Measurements from ENCODE around the gene MMP25.

The MMP25 gene

GRCh38 chr16:3045758-3046640, at the start of gene MMP25:
Gene MMP25 (plus strand): TSS chr16:3046561. CDS start chr16:3046918, 357 bp downstream.
- DNase-seq: no peak

DNA sequence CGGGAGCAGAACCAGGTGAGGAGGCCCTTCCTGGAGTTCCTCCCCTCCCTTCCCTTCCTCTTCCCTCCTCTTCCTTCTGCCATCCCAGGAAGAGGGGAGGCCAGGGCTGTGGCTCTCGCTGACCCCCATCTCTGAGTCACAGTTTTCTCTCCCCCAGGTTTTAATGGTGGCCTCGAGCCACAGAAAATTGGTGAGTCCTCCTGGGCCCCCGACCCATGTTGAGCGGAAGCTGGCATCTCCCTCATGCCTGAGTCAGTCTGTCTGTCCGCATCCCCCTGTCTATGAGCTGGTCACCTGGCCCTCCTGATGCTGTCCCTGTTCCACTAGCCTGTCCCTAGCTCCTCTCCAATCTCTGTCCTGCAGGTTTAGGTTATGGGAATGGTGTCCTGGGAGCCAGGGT, 46.4 kb upstream of the MMP25 start:
- DNase-seq: no peak

GRCh38 chr16:3000540-3000939, 45.8 kb upstream of the MMP25 start:
- no peak for DNase-seq

GRCh38 chr16:3001316-3001715, 45.0 kb upstream of the MMP25 start:
- no peak for DNase-seq

DNA sequence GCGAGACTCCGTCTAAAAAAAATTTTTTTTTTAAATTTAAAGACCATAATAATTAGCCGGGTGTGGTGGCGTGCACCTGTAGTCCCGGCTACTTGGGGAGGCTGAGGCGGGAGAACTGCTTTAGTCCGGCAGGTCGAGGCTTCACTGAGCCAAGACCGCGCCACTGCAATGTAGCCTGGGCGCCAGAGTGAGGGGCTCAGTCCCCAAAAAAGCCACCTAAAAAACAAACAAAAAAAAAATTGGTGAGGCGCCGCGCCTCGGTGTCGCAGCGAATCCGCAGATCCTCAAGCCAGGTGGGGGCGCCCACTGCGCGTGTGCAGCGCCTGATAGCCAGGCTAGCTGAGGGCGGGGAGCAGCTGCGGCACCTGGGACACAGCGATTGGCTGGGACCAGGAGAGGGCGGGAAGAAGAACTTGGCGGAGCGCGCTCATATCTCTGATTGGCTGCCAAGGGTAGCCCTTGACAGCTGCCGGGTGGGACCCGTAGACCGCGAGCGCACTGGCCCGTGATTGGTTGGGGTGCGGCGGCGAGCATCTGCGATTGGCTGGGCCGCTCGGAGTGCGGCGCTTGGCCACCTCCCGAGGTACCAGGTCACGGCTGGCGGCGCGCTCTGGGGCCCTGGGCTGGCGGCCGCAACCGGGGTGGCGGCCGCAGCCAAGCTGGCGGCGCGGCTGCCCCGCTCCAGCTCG, 42.6 kb upstream of the MMP25 start:
- peak; percentile 100 for DNase-seq

DNA sequence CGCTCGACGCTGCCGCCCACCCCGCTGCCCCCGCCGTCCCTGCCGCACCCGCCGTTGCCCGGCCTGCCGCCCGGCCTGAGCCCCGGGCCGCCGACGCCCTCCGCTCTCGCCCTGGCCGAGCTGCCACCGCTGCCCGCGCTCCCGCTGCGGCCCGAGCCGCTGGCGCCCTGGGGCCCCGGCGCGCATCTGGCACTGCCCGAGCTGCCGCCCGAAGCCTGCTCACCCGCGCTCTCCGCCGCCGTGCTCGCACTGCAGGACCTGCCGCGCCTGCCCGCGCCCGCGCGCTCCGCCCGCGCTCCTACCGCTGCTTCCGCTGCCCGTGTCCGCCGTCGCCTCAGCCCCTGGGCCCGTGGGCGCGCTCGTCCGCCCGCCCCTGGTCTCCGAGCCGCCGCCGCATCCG, 42.0 kb upstream of the MMP25 start:
- peak; percentile 59 for DNase-seq

DNA sequence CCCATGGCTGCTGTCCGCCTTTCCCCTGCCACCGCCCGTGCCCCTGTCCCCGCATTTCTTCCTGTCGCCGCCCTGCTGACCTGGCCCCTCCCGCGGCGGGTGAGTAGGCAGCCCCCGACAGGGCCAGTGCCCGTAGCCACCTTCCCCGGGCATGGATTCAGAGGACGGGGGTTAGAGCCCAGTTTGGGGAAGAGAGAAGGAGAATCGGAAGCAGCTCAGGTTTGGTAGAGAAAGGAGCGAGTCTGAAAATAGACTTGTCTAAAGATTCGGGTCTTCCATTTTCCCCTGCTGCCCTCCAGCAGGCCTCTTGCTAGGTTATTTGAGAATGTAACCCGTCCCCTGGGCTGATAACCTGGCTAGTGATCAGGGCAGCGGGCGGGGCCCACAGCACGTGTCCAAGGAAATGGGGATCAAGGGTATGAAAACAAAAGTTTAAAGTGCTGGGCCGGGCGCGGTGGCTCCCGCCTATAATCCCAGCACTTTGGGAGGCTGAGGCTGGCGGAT, 41.5 kb upstream of the MMP25 start:
- peak; percentile 63 for DNase-seq

DNA sequence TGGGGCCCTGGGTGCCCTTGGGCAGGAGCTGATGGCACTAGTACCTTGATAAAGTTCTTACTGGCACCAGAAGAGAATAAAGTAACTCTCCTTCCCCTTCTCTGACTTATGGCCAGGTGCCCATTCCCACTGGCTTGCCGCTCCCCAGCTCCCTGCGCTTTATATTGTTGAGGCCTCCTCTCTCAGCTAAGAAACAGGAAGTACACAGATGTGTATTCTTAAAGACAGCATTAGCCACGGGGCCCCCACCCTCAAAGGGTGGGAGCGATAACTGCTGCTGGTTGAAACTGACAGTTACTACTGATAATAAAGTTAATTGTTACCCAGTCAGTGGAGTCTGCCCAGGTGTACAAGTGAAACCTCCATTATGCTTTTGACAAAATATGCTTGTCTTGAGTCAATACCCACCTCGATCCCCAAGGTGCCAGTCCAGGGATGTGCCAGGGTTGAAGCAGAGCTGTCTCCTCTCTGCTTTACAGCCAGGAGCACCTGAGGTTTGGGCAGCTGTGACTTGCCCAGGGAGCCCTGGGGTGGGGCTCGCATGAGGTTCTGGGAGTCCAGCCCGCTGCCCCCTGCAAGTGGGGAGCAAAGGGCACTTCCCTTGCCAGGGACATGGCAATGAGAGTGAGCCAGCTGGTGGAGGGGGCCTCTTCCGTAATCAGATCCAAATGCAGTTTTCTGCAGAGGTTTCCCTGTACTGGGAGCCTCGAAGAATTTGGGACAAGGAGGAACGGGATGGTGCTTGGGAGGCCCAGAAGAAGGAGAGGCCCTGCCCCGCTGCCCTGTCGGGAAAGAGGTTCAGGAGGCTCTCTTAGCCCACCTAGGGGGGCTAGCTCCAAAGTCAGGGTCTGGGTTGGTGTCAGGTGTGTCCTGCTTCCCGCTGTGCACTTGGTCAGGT, 39.1 kb upstream of the MMP25 start:
- DNase-seq: peak; percentile 89

DNA sequence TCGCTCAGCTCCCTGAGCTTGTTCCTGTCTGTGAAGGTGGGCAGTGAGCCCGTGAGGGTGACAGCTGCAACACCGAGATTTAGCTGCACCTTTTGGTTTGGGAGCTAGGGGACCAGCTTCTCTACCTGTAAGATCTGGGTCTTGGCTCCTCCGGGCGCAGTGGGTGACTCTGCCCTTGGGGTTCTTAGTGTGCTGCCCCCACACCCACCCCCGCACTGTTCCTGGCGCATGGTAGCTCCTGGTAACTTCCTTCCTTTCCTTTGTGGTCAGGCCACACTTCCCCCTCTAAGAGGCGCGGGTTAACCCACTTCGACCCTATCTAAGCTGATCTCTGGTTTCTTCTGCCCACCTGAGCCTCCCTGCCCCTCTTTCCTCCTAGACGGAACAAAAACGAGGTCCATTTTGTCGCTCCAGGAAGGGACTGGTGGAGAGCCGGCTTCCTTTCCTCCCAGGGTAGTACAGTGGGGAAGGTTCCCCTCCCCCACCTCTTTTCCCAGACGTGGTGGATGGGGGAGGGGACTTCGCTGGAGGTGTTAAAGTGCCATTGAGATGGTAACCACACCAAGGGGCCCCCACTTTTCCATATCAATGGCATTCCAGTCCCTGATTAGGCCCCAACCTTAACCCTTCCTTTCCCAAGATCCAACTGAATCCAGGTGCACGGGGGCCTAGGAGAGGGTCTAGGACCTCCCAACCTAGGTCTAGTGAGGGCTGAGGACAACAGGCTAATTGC, 38.2 kb upstream of the MMP25 start:
- peak; percentile 79 for DNase-seq

- peak; percentile 41 for DNase-seq
Measured at GRCh38 chr16:3008690-3009037, 37.7 kb upstream of the MMP25 start.

DNA sequence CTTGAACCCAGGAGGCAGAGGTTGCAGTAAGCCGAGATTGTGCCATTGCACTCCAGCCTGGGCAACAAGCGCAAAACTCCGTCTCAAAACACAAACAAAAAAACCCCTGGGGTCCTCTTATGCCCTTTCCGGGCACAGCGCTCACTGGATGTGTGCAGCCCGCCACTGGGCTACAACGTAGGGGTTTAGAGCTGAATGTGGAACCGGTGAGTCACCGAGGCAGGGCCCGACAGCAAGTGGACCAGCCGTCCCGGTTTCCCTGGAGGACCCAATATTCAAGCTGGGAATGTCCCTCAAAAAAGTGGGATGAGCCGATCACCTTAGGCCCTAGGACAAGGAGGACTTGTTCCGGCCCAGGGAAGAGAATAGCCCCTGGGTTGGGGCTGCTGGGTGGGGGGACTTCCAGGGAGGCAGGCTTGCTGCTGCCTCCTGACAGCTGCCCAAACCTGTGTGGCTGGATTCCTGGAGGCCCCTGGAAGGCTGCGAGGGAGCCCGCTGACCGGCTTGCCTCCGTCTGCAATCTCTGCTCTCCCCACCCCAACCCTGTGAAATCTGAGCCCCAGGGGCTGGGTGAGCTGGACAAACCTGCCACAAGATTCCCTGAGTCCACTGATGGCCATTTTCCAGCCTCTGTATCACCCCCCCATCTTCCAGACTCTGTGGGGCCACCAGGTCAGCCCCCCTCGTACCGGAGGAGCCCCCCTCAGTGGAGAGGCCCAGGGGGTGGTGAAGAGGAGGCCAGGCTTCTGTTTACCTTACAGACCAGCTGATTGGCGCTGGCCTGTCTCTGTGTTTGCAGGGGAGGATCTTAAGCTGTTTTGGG, 36.6 kb upstream of the MMP25 start:
- DNase-seq: no peak

GRCh38 chr16:3010510-3010909, 35.9 kb upstream of the MMP25 start:
- no peak for DNase-seq

GRCh38 chr16:3012246-3012645, 34.1 kb upstream of the MMP25 start:
- no peak for DNase-seq

GRCh38 chr16:3012828-3013420, 33.4 kb upstream of the MMP25 start, which contains the start of gene CLDN9:
Gene CLDN9 (plus strand): TSS chr16:3012923. CDS start chr16:3013363, 440 bp downstream.
- no peak for DNase-seq

DNA sequence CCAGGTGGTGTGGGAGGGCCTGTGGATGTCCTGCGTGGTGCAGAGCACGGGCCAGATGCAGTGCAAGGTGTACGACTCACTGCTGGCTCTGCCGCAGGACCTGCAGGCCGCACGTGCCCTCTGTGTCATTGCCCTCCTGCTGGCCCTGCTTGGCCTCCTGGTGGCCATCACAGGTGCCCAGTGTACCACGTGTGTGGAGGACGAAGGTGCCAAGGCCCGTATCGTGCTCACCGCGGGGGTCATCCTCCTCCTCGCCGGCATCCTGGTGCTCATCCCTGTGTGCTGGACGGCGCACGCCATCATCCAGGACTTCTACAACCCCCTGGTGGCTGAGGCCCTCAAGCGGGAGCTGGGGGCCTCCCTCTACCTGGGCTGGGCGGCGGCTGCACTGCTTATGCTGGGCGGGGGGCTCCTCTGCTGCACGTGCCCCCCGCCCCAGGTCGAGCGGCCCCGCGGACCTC, 32.8 kb upstream of the MMP25 start:
- DNase-seq: no peak

- DNase-seq: no peak
Measured at GRCh38 chr16:3013998-3014690, 32.2 kb upstream of the MMP25 start.

DNA sequence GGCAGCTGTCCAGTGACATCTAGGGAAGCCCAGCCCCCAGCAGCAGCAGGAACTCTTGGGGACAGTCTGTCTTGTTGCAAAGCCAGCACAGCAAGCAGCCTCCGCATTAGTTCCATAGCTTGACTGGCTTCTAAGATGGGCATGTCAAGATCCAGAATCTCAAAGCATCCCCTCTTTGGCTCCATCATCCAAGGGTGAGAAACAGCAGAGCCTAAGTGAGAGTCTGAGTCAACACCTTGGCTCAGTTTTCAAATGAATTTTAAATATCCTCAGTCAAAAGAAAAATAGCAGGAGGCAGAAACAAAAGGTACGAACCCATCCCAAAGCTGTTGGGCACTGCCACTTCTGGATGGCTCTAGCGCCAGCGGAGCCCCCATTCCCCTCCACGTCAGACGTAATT, 31.4 kb upstream of the MMP25 start:
- no peak for DNase-seq

GRCh38 chr16:3015865-3016521, 30.4 kb upstream of the MMP25 start:
- peak; percentile 62 for DNase-seq

GRCh38 chr16:3017344-3017743, 29.0 kb upstream of the MMP25 start:
- DNase-seq: no peak

Data from hematopoietic multipotent progenitor cell treated with erythropoietin and hydrocortisone succinate and interleukin-3 and kit ligand, for 4 days (in vitro differentiated cells).